K562 (cell line): Measurements from ENCODE around the gene UBAC2. TPM values are rescaled to one million over a fixed set of nuclear protein-coding genes. Genes with fewer than 3 reads are reported as not detected.

Experiments used
- ATAC-seq: fragments of 200-7000 bp; cut with Tn5 transposase; 3 replicates; pipeline ENCODE4 v1.9.1; 2020; ENCODE audit warnings: moderate library complexity
- BruUV-seq: library from RNA; stranded (reverse); fragments of 400-500 nt; replicated peaks from 2 replicates; lab custom pipeline; 2021; lab: Mats Ljungman, UMichigan
- CTCF ChIA-PET: fragments of 300-600 bp; formaldehyde crosslinking; extraction: SDS; loops from one replicate; lab custom pipeline; 2021; ENCODE audit warnings: low intra/inter-chr PET ratio; lab: Yijun Ruan, JAX
- POLR2A ChIA-PET: fragments of 300-600, 350-650 bp; sonication (Branson Sonifier 250); formaldehyde crosslinking; extraction: SDS; loops from one replicate; lab custom pipeline; 2021; ENCODE audit warnings: antibody characterized with exemption, inconsistent platforms; lab: Yijun Ruan, JAX
- DNase-seq, 4 experiments: peaks; one replicate each; pipeline versions ENCODE4 v3.0.0 to v3.0.0-alpha.2; 2011 to 2018; ENCODE audit warnings: low spot score in 3 of 4, mixed read lengths in 3 of 4; ENCODE audit errors: extremely low read depth in 1 of 4
- FAIRE-seq: peaks from 2 replicates; lab custom pipeline; 2011; peaks lifted over from hg19 to GRCh38; lab: Jason Lieb, UNC
- H2AFZ ChIP-seq: 2 replicates; pipeline ENCODE4 v1.6.0; 2011; ENCODE audit warnings: low read depth, low read length, control low read depth, inconsistent platforms
- H3K27ac ChIP-seq: fragments of 200-600 bp; 3 replicates; pipeline ENCODE4 v1.8.0; 2011; ENCODE audit warnings: low read depth, mild to moderate bottlenecking, control low read depth, inconsistent platforms, low read length, moderate library complexity, mixed read lengths; ENCODE audit errors: extremely low read depth
- H3K27me3 ChIP-seq, 2 experiments: fragments of 300-600 bp in 1 of 2; 2 replicates in 1 of 2; 3 replicates in 1 of 2; pipeline versions ENCODE4 v1.6.0 to v1.8.0; 2011; ENCODE audit warnings: inconsistent platforms in 2 of 2, low read length in 2 of 2, mild to moderate bottlenecking in 1 of 2, mixed read lengths in 1 of 2, moderate library complexity in 1 of 2; ENCODE audit not compliant: control insufficient read depth in 2 of 2, insufficient read depth in 2 of 2
- H3K36me3 ChIP-seq: fragments of 300-600 bp; 3 replicates; pipeline ENCODE4 v1.8.0; 2011; ENCODE audit warnings: mild to moderate bottlenecking, low read length, inconsistent platforms; ENCODE audit not compliant: control insufficient read depth, insufficient read depth
- H3K4me1 ChIP-seq, 2 experiments: fragments of 200-600 bp in 1 of 2; replicated peaks in 1 of 2; 2 replicates in 1 of 2; 3 replicates in 1 of 2; pipeline versions ENCODE4 v1.5.1 to v1.8.0; 2011; ENCODE audit warnings: inconsistent platforms in 2 of 2, low read length in 2 of 2, mild to moderate bottlenecking in 1 of 2, mixed read lengths in 1 of 2, moderate library complexity in 1 of 2; ENCODE audit not compliant: control insufficient read depth in 2 of 2, insufficient read depth in 2 of 2
- H3K4me2 ChIP-seq: 2 replicates; pipeline ENCODE4 v1.6.1; 2011; ENCODE audit warnings: low read length, control low read depth, inconsistent platforms, mixed read lengths; ENCODE audit not compliant: insufficient read depth
- H3K4me3 ChIP-seq: fragments of 200-600 bp; sonication (generic), shearing (Covaris generic); 2 replicates; pipeline ENCODE4 v1.5.1; 2016; ENCODE audit warnings: control low read depth, inconsistent platforms
- H3K79me2 ChIP-seq: fragments of 200-600 bp; 3 replicates; pipeline ENCODE4 v1.8.0; 2011; ENCODE audit warnings: low read length, inconsistent platforms; ENCODE audit not compliant: control insufficient read depth, insufficient read depth
- H3K9ac ChIP-seq, 2 experiments: 2 replicates each; pipeline versions ENCODE4 v1.6.0 to v1.6.1; 2011; ENCODE audit warnings: low read depth in 2 of 2, low read length in 2 of 2, control low read depth in 1 of 2, inconsistent platforms in 1 of 2, mild to moderate bottlenecking in 1 of 2, mixed read lengths in 1 of 2; ENCODE audit not compliant: insufficient read depth in 1 of 2
- H3K9me1 ChIP-seq: one replicate; pipeline ENCODE4 v1.6.0; 2011; ENCODE audit warnings: inconsistent platforms, mild to moderate bottlenecking, low read length, moderate library complexity; ENCODE audit not compliant: control insufficient read depth, insufficient read depth
- H3K9me3 ChIP-seq: replicated peaks from 2 replicates; pipeline ENCODE4 v1.5.1; 2011; ENCODE audit warnings: low read depth, low read length, inconsistent platforms; ENCODE audit not compliant: control insufficient read depth, insufficient read depth
- H4K20me1 ChIP-seq: replicated peaks from 2 replicates; pipeline ENCODE4 v1.6.1; 2011; ENCODE audit warnings: low read length, inconsistent platforms, mixed read lengths; ENCODE audit not compliant: control insufficient read depth, insufficient read depth
- CBX3 ChIP-seq, 2 experiments: IDR thresholded peaks; 1 replicate in 1 of 2; 2 replicates in 1 of 2; pipeline ENCODE4 v1.6.1; 2012; ENCODE audit warnings: inconsistent platforms in 2 of 2, low read length in 2 of 2, borderline replicate concordance in 1 of 2, control low read depth in 1 of 2
- CCAR2 ChIP-seq: fragments of 200-400 bp; formaldehyde crosslinking; IDR thresholded peaks from 2 replicates; pipeline ENCODE4 v1.6.1; 2017; ENCODE audit warnings: mild to moderate bottlenecking, low read depth, low read length
- HNRNPH1 ChIP-seq: fragments of 200-400 bp; formaldehyde crosslinking; optimal IDR thresholded peaks from 2 replicates; pipeline ENCODE3; 2017; ENCODE audit warnings: low read depth, mild to moderate bottlenecking, low read length, moderate library complexity
- SRF ChIP-seq, 2 experiments: fragments of 250-450, 450-650 bp in 1 of 2; sonication (Bioruptor Pico) in 1 of 2; sonication (generic) in 1 of 2; formaldehyde crosslinking; IDR thresholded peaks; 2 replicates each; pipeline versions ENCODE4 v1.5.0 to v1.5.1; 2020 to 2022; ENCODE audit warnings: mild to moderate bottlenecking in 1 of 2, missing genetic modification reagents in 1 of 2
- ZNF133 ChIP-seq: fragments of 250-450 bp; sonication (Bioruptor Pico); IDR thresholded peaks from 2 replicates; pipeline ENCODE4 v1.4.0; 2020; ENCODE audit warnings: mild to moderate bottlenecking
- ZNF140 ChIP-seq: fragments of 250-450 bp; sonication (Bioruptor Pico); IDR thresholded peaks from 2 replicates; pipeline ENCODE4 v1.8.0; 2021; ENCODE audit warnings: moderate library complexity, mild to moderate bottlenecking, inconsistent platforms
- WGBS: fragments of 100-300 bp; shearing (Covaris generic); methylation state at CpG from one replicate; pipeline ENCODE4 v1.1.6; 2016; ENCODE audit warnings: low coverage, mixed read lengths; ENCODE audit not compliant: insufficient coverage; ENCODE audit errors: missing lambda C conversion rate; 5-methylcytosine and 5-hydroxymethylcytosine counted together
- in situ Hi-C: fragments of 300-500 bp; cut with MboI; formaldehyde crosslinking; loops from 4 replicates; pipeline ENCODE4 v1.15.0; 2018; ENCODE audit warnings: inconsistent platforms, mixed read lengths
- intact Hi-C: fragments of 100-400 bp; cut with micrococcal nuclease; formaldehyde crosslinking; loops from 2 replicates; pipeline ENCODE4 v1.14.2; 2022
- polyA plus RNA-seq, 8 experiments: library from polyadenylated mRNA; depleted of rRNA in 4 of 8; stranded (reverse) in 5 of 8; unstranded in 3 of 8; fragments of >200 nt; fragmentation: Nextera tagmentation in 2 of 8; fragmentation: Illumina TruSeq in 1 of 8; extraction: Ambion mirVana in 2 of 8; extraction: Trizol in 1 of 8; gene quantifications; 2 replicates each; pipeline versions ENCODE4 v1.2.1 to v1.2.3, GENCODE V29; 2011 to 2014; ENCODE audit warnings: inconsistent platforms in 1 of 8, missing spikeins in 1 of 8
- total RNA-seq, 7 experiments: library from RNA; depleted of rRNA in 6 of 7; stranded (reverse); fragments of >200 nt in 6 of 7; fragmentation: Illumina TruSeq in 2 of 7; extraction: Trizol in 2 of 7; gene quantifications; 2 replicates each; pipeline versions ENCODE4 v1.2.1 to v1.2.3, GENCODE V29; 2011 to 2021; ENCODE audit warnings: low replicate concordance in 1 of 7

UBAC2 gene
- total and polyA plus RNA-seq, 9 of the 15 experiments (the other 6 are each of a cell fraction or from before 2014, with no cell fraction given) = 6.0 to 84.1 (median 32.3) TPM

DNA sequence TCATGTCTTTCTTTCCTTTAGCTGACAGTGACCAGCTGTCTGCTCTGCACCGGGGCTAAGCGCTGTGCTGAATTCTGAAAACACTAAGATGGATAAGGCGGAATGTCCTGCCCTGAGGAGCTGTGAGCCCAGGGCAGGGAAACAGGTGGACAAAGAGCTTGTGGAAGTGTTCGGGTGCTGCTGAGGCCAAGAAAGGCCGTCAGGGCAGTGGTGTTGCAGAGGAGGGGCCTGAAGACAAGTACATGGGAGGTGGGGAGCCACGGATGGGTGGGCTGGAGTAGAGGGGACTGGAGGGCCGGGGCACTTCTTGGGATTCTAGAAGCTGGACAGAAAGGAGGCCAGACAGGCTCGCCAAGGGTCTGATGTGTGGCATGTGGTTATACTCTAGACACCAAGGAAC, 172.8 kb downstream of the UBAC2 start:
- H3K79me2 ChIP-seq = no peaks in the 10 kb centered on the region
- H3K4me1 ChIP-seq = peaks cover 0 to 4% of the 10 kb centered on the region in 2 experiments; a peak in 2 of 5 replicates
- H3K9ac ChIP-seq = no peak overlapping the region
- H3K27me3 ChIP-seq = no peaks in the 10 kb centered on the region
- H3K9me1 ChIP-seq = no peaks in the 10 kb centered on the region
- CTCF ChIA-PET = no interaction called here
- intact Hi-C loops = no loop called here
- H3K4me2 ChIP-seq = no peak overlapping the region
- H3K36me3 ChIP-seq = peaks cover 20% of the 10 kb centered on the region; the same call in 2 of the 3 replicates
- POLR2A ChIA-PET = interaction anchor here (0.9 kb wide), 1 partner anchor 8 kb away, joined by 3 read pairs; no protein-coding TSS in a partner anchor
- in situ Hi-C loops = no loop called here
- no peaks in the 10 kb centered on the region for H3K9me3 ChIP-seq
- no peak for DNase-seq
- H3K27ac ChIP-seq = no peak overlapping the region
- no TSS peak for BruUV-seq
- no peak for FAIRE-seq
- H2AFZ ChIP-seq = no peak overlapping the region
- WGBS = 100% methylated on average over 5 of the region's 8 CpGs
- ATAC-seq = no peak
- TF ChIP-seq ZNF140 (no peak), CCAR2 (no peak), SRF (CRISPR knock-in tag; IDR thresholded peaks at IDR 0.05) (no peak)
- no peaks in the 10 kb centered on the region for H4K20me1 ChIP-seq
- H3K4me3 ChIP-seq = no peak overlapping the region

- FAIRE-seq (no peak), DNase-seq (no peak), ATAC-seq (no peak)
- ChIA-PET CTCF (no interaction called here), POLR2A (interaction anchor here (0.9 kb wide), 1 partner anchor 7 kb away, joined by 3 read pairs; no protein-coding TSS in a partner anchor)
- peaks cover 15% of the 10 kb centered on the region; the same call in 2 of the 3 replicates for H3K36me3 ChIP-seq
- intact Hi-C loops (no loop called here), in situ Hi-C loops (no loop called here)
- H3K4me3 ChIP-seq = no peak overlapping the region
- no peaks in the 10 kb centered on the region for H3K9me3 ChIP-seq
- no TSS peak for BruUV-seq
- H3K4me1 ChIP-seq = peaks cover 0 to 4% of the 10 kb centered on the region in 2 experiments; a peak in 2 of 5 replicates
- H3K9ac ChIP-seq = no peak overlapping the region
- no peaks in the 10 kb centered on the region for H3K79me2 ChIP-seq
- H3K9me1 ChIP-seq = no peaks in the 10 kb centered on the region
- H3K27me3 ChIP-seq = no peaks in the 10 kb centered on the region
- no peak overlapping the region for H3K27ac ChIP-seq
- no peaks in the 10 kb centered on the region for H4K20me1 ChIP-seq
- 85% methylated on average over 7 of the region's 10 CpGs for WGBS
- no peak overlapping the region for H2AFZ ChIP-seq
- no peak overlapping the region for H3K4me2 ChIP-seq
- TF ChIP-seq CBX3 (IDR thresholded peaks at IDR 0.05; ENCODE audit: borderline replicate concordance in 1 of 2, low read length in 2 of 2) = no peak
- no peak for TF ChIP-seq ZNF133 (CRISPR knock-in tag)
- TF ChIP-seq HNRNPH1 = no peak
These were observed 173.7 kb downstream of the UBAC2 start for GRCh38 chr13:99374169-99374991.
